Right renal pelvis (tissue), 4 donors: ENCODE results near the gene SPTBN5. TPM values are rescaled to one million over a fixed set of nuclear protein-coding genes. Genes with fewer than 3 reads are reported as not detected.

Experiments
- DNase-seq, 4 donors: peaks; one replicate each; pipeline ENCODE4 v3.0.0-alpha.2; 2013; ENCODE audit warnings: low read depth in 4 of 4, low spot score in 3 of 4, missing footprints in 1 of 4
- polyA plus RNA-seq, 4 donors: library from polyadenylated mRNA; unstranded; fragments of 120-200 nt; gene quantifications; one replicate each; pipeline ENCODE4 v1.2.1, GENCODE V29; 2013; ENCODE audit not compliant: insufficient read length in 4 of 4

The SPTBN5 gene
- polyA plus RNA-seq = 1 to 10 TPM; 2.6 to 3.0 (median 2.7) TPM

- DNase-seq = no peak
Measured at GRCh38 chr15:41893422-41894250, at the start of gene SPTBN5. Gene SPTBN5, minus strand, starts transcription at chr15:41894053. Its CDS starts 556 bp downstream, at chr15:41893497.

- no peak for DNase-seq
Measured at GRCh38 chr15:41942886-41943285, 49.0 kb upstream of the SPTBN5 start.

- no peak for DNase-seq
Measured at GRCh38 chr15:41941644-41942415, 48.0 kb upstream of the SPTBN5 start.

- DNase-seq = no peak
Measured at GRCh38 chr15:41940441-41940857, 46.6 kb upstream of the SPTBN5 start.

GRCh38 chr15:41939986-41940385, 46.1 kb upstream of the SPTBN5 start:
- no peak for DNase-seq

GRCh38 chr15:41937568-41937923, 43.7 kb upstream of the SPTBN5 start:
- no peak for DNase-seq

- no peak for DNase-seq
Measured at GRCh38 chr15:41936649-41937567, 43.1 kb upstream of the SPTBN5 start.

GRCh38 chr15:41936155-41936554, 42.3 kb upstream of the SPTBN5 start:
- DNase-seq = no peak

- no peak for DNase-seq
Measured at GRCh38 chr15:41935566-41936020, 41.7 kb upstream of the SPTBN5 start.

- no peak for DNase-seq
Measured at GRCh38 chr15:41934843-41935242, 41.0 kb upstream of the SPTBN5 start.

- DNase-seq = no peak
Measured at GRCh38 chr15:41933771-41934170, 39.9 kb upstream of the SPTBN5 start.

- no peak for DNase-seq
Measured at GRCh38 chr15:41933326-41933725, 39.5 kb upstream of the SPTBN5 start.

- DNase-seq = no peak
Measured at GRCh38 chr15:41932511-41933289, 38.8 kb upstream of the SPTBN5 start.

GRCh38 chr15:41932101-41932500, 38.2 kb upstream of the SPTBN5 start:
- no peak for DNase-seq

GRCh38 chr15:41930867-41931222, 37.0 kb upstream of the SPTBN5 start:
- DNase-seq = no peak

- DNase-seq = no peak
Measured at GRCh38 chr15:41930221-41930866, 36.5 kb upstream of the SPTBN5 start.

GRCh38 chr15:41928637-41929620, 35.1 kb upstream of the SPTBN5 start:
- DNase-seq = no peak

GRCh38 chr15:41928100-41928499, 34.2 kb upstream of the SPTBN5 start:
- no peak for DNase-seq
